Stimulated activated CD4-positive, alpha-beta T cell treated with anti-CD3 and anti-CD28 coated beads, Interleukin-4, amount 100 ng/mL, for 4 hours (primary cell): ENCODE data around the gene TOP3B.

Experiments used
- DNase-seq, 2 experiments: peaks; one replicate each; pipeline ENCODE4 v3.0.0-alpha.2; 2020

TOP3B gene

GRCh38 chr22:21977814-21978213, 4.8 kb downstream of the TOP3B start:
- no peak for DNase-seq

- DNase-seq = no peak
Observed at GRCh38 chr22:21975854-21976345, 6.7 kb downstream of the TOP3B start.

GRCh38 chr22:21975273-21975672, 7.3 kb downstream of the TOP3B start:
- no peak for DNase-seq

GRCh38 chr22:21974058-21974649, 8.4 kb downstream of the TOP3B start:
- DNase-seq = no peak

- DNase-seq = no peak
Observed at GRCh38 chr22:21972806-21973205, 9.8 kb downstream of the TOP3B start.

- peak; percentile 24 to 60 for DNase-seq
Observed at GRCh38 chr22:21972293-21972779, 10.3 kb downstream of the TOP3B start.

GRCh38 chr22:21971858-21972275, 10.7 kb downstream of the TOP3B start:
- no peak for DNase-seq

GRCh38 chr22:21970800-21971617, 11.6 kb downstream of the TOP3B start:
- no peak for DNase-seq

GRCh38 chr22:21970037-21970799, 12.4 kb downstream of the TOP3B start:
- no peak for DNase-seq

- DNase-seq = no peak
Observed at GRCh38 chr22:21968452-21969129, 14.0 kb downstream of the TOP3B start.

GRCh38 chr22:21967693-21968271, 14.8 kb downstream of the TOP3B start:
- DNase-seq = no peak

GRCh38 chr22:21966643-21967516, 15.7 kb downstream of the TOP3B start:
- no peak for DNase-seq

- DNase-seq = no peak
Observed at GRCh38 chr22:21965762-21966288, 16.8 kb downstream of the TOP3B start.

GRCh38 chr22:21964918-21965484, 17.6 kb downstream of the TOP3B start:
- DNase-seq = no peak

GRCh38 chr22:21964234-21964633, 18.4 kb downstream of the TOP3B start:
- DNase-seq = no peak

- DNase-seq = no peak
Observed at GRCh38 chr22:21963790-21964211, 18.8 kb downstream of the TOP3B start.

GRCh38 chr22:21963286-21963685, 19.3 kb downstream of the TOP3B start:
- no peak for DNase-seq

- DNase-seq = no peak
Observed at GRCh38 chr22:21962655-21962949, 20.0 kb downstream of the TOP3B start.

- no peak for DNase-seq
Observed at GRCh38 chr22:21961886-21962654, 20.5 kb downstream of the TOP3B start.
